NB4 (cell line): ENCODE data around the gene TALDO1.

Experiments
- DNase-seq: peaks from one replicate; pipeline ENCODE4 v3.0.0; 2010; ENCODE audit warnings: low read depth
- H3K4me3 ChIP-seq: one replicate; pipeline ENCODE4 v1.5.1; 2011; ENCODE audit warnings: mild to moderate bottlenecking, low read depth, low read length, moderate library complexity
- MYC ChIP-seq: IDR thresholded peaks from 2 replicates; pipeline ENCODE4 v1.6.1; 2011; ENCODE audit warnings: low read depth, low read length
- POLR2A ChIP-seq: IDR thresholded peaks from 2 replicates; pipeline ENCODE4 v1.6.1; 2011; ENCODE audit warnings: mild to moderate bottlenecking; ENCODE audit not compliant: insufficient read length; ENCODE audit errors: extremely low read depth
- TF ChIP-seq, protein P1 (sequence below): IDR thresholded peaks from 2 replicates; pipeline ENCODE4 v1.6.1; 2011; ENCODE audit warnings: low read depth, low read length
- TF ChIP-seq, protein P2 (sequence below): IDR thresholded peaks from one replicate; pipeline ENCODE4 v1.5.1; 2012; ENCODE audit warnings: low read depth, low read length

TALDO1 gene

DNA sequence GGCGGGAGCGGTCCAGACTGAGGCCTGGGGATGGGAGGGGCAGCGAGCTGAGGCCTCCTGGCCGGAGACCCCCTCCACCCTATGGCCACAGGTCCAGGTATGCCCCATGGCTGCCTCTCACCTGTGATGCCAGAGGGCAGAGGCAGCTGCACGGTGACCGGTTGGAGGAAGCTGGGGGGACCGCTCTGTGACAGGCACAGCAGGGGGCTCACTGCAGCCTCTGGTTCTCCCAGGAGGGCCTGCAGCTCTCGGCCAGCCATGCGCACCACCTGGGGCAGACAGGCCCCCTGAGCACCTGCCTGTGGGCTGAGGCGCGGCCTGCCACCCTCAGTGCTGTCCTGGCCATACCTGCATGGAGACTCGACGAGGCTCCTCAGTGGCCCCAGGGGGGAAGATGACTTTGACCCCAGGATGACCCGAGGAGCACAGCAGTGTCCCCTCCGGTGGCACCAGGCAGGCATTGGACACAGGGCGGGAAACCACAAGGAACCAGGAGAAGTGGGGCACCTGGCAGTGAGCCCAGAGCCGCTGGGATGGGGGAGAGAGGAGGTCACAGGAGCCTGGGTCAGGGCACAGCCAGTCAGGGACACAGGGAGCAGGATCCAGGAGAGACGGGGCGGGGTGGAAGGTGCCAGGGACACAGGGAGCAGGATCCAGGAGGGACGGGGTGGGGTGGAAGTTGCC is 54.0 kb downstream of the TALDO1 start:
- H3K4me3 ChIP-seq: no peak overlapping the region
- TF ChIP-seq, protein P1, sequence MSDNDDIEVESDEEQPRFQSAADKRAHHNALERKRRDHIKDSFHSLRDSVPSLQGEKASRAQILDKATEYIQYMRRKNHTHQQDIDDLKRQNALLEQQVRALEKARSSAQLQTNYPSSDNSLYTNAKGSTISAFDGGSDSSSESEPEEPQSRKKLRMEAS: no peak
- TF ChIP-seq MYC (no peak), POLR2A (no peak)
- TF ChIP-seq, protein P2, sequence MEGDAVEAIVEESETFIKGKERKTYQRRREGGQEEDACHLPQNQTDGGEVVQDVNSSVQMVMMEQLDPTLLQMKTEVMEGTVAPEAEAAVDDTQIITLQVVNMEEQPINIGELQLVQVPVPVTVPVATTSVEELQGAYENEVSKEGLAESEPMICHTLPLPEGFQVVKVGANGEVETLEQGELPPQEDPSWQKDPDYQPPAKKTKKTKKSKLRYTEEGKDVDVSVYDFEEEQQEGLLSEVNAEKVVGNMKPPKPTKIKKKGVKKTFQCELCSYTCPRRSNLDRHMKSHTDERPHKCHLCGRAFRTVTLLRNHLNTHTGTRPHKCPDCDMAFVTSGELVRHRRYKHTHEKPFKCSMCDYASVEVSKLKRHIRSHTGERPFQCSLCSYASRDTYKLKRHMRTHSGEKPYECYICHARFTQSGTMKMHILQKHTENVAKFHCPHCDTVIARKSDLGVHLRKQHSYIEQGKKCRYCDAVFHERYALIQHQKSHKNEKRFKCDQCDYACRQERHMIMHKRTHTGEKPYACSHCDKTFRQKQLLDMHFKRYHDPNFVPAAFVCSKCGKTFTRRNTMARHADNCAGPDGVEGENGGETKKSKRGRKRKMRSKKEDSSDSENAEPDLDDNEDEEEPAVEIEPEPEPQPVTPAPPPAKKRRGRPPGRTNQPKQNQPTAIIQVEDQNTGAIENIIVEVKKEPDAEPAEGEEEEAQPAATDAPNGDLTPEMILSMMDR: no peak
- no peak for DNase-seq

DNA sequence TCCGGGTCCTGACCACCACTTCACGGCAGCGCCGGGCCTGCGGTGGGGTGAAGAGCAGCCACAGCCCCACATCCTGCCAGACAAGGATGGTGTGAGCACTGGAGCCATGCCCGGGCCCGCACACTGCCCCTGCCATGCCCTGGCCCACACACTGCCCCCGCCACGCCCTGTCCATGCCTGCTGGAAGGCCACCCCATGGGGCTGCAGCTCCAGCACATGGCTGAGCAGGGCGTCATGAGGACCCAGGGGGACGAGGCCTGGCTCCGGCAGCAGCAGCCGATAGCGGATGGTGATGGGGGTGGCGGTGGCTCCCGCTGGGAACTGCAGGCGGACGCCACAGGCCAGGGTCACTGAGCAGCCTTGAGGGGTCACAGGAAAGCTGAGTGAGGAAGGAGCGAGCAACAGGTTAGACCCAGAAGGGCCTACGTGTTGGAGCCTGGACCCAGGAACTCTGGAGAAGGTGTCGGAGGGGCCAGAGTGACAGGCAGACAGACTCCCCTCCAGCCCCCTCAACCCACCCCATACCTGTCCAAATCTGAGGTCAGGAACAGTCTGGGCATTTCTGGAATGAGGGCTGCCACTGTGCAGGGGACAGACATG is 54.9 kb downstream of the TALDO1 start:
- TF ChIP-seq, protein P2: no peak
- TF ChIP-seq, protein P1: no peak
- TF ChIP-seq MYC (no peak), POLR2A (no peak)
- no peak for DNase-seq
- no peak overlapping the region for H3K4me3 ChIP-seq

DNA sequence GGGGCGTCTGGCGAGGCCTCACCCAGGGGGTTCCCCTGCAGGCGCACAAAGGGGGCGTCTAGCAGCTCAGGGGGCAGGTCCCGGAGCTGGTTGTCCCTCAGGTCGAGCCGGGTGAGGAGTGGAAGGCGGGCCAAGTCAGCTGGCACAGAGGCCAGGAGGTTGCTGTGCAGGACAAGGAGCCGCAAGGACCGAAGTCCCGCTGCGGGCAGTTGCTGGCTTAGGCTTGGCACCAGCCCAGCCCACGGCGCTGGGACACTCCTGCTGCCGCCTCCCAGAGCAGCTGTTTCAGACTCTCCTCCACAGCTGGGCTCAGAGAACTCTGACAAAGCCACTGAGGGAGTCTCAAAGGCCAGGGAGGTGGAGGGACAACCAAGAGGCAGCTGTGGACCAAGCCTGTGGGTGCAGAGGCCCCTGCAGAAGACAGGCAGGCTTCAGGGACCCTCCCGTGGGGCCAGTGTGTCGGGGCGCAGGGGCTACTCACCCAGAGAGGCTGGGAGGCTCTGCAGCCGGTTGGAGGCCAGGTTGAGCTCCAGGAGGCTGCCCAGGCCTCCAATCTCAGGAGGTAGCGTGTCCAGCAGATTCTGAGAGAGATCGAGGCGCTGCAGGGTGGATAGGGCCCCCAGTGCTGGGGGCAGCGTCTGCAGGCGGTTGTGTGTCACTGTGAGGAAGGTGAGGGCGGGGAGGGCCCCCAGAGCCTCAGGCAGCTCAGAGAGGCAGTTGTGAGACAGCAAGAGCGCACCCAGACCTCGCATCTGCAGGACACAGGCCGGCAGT is 55.6 kb downstream of the TALDO1 start:
- no peak for TF ChIP-seq POLR2A
- TF ChIP-seq, protein P2: no peak
- TF ChIP-seq, protein P1: no peak
- no peak for TF ChIP-seq MYC
- no peak overlapping the region for H3K4me3 ChIP-seq
- DNase-seq: no peak

DNA sequence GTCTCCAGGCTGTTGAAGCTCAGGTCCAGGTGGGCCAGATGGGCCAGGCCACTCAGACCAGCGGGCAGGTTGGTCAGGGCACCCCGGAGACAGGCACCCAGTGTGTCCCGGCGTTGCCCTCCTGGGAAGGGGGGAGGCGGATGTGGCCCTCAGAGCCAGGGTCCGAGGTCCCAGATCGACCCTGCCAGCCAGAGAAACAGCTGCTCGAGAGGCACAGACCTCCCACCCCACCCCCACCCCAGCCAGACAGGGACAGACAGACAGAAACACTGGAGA is 56.1 kb downstream of the TALDO1 start:
- DNase-seq: no peak
- TF ChIP-seq, protein P2: no peak
- TF ChIP-seq POLR2A: no peak
- no peak for TF ChIP-seq MYC
- TF ChIP-seq, protein P1: no peak
- no peak overlapping the region for H3K4me3 ChIP-seq

DNA sequence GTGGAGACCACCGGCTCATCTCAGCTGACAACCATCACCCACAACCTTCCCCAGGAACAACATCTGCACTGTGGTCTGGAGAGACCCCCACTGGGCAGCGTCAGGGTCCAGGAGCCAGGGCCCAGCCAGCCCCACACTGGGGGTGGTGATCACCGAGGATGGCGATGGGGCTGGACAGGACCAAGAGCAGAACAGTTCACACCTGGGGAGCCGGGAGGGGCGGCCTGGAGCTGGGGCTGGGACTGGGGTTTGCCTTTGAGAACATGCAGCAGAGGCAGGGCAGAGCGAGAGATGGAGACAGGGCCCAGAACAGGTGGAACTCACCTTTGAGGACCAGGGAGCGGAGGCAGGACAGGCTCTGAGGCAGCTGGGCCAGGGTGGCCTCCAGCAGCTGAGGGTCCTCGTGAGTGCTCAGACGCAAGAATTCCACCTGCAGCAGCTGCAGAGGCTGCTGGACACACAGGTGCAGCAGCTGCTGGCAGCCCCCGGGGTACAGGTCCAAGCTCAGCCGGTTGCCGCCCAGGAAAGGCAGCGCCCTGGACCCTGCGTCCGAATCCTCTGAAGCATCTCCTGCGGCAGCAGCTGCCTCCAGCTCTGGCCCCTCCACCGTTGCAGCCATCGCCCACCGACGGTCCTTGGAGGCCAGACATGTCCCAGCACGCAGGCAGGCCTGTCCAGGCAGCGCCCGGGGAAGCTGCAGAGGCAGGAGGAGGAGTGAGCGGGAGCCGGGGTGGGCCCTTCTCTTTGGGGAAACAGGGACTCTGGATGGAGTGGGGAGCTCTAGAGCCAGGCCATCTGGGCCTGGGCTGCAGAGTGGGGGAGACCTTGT is 56.7 kb downstream of the TALDO1 start:
- peak overlapping the region; percentile 55 for H3K4me3 ChIP-seq
- TF ChIP-seq, protein P1: no peak
- TF ChIP-seq MYC (no peak), POLR2A (no peak)
- TF ChIP-seq, protein P2: no peak

More for the DNA sequence above, 56.7 kb downstream of the TALDO1 start:
- DNase-seq: no peak
